Stomach (tissue), 9 donors: ENCODE measurements around the gene ACOT9. TPM values are rescaled to one million over a fixed set of nuclear protein-coding genes. Genes with fewer than 3 reads are reported as not detected.

Experiments
- DNase-seq, 2 donors: peaks; one replicate each; pipeline versions ENCODE4 v3.0.0 to v3.0.0-alpha.2; 2013 to 2019
- H3K27ac ChIP-seq, 5 donors: fragments of 200-600 bp in 4 of 5; sonication (generic) in 4 of 5; one replicate each; pipeline ENCODE4 v1.5.1; 2013 to 2019; ENCODE audit warnings: mild to moderate bottlenecking in 1 of 5, moderate library complexity in 1 of 5
- H3K27me3 ChIP-seq, 3 donors: fragments of 200-600 bp; sonication (generic); one replicate each; pipeline ENCODE4 v1.5.1; 2017 to 2019; ENCODE audit warnings: mixed run types in 1 of 3
- H3K36me3 ChIP-seq, 4 donors: fragments of 200-600 bp; sonication (generic); 1 replicate in 3 of 4; 2 replicates in 1 of 4; pipeline ENCODE4 v1.5.1; 2016 to 2019
- H3K4me1 ChIP-seq, 4 donors: fragments of 200-600 bp; sonication (generic); one replicate each; pipeline ENCODE4 v1.5.1; 2016 to 2019
- H3K4me3 ChIP-seq, 4 donors: fragments of 200-600 bp; sonication (generic) in 3 of 4; one replicate each; pipeline ENCODE4 v1.5.1; 2016 to 2019; ENCODE audit warnings: mild to moderate bottlenecking in 1 of 4
- H3K9me3 ChIP-seq, 4 donors: fragments of 200-600 bp; sonication (generic); one replicate each; pipeline ENCODE4 v1.5.1; 2016 to 2019
- CTCF ChIP-seq, 7 experiments: fragments of 450-650 bp in 4 of 7; fragments of 200-600 bp in 3 of 7; sonication (generic) in 3 of 7; IDR thresholded peaks; one replicate each; pipeline ENCODE4 v1.5.1; 2016 to 2019; ENCODE audit warnings: antibody characterized with exemption in 7 of 7, control low read depth in 2 of 7, mild to moderate bottlenecking in 1 of 7
- EP300 ChIP-seq: sonication (generic); formaldehyde crosslinking; IDR thresholded peaks from one replicate; pipeline ENCODE4 v1.6.1; 2017; ENCODE audit warnings: antibody characterized with exemption
- POLR2A ChIP-seq, 4 donors: fragments of 450-650 bp; IDR thresholded peaks; one replicate each; pipeline ENCODE4 v1.6.1; 2016; ENCODE audit warnings: antibody characterized with exemption in 4 of 4, control low read depth in 2 of 4, mild to moderate bottlenecking in 1 of 4, moderate library complexity in 1 of 4
- POLR2AphosphoS5 ChIP-seq, 3 donors: sonication (generic); formaldehyde crosslinking; IDR thresholded peaks; one replicate each; pipeline ENCODE4 v1.6.1; 2016; ENCODE audit warnings: antibody characterized with exemption in 3 of 3
- WGBS, 5 donors: extraction: QIAGEN DNeasy Blood & Tissue Kit in 3 of 5; methylation state at CpG; one replicate each; pipeline versions ENCODE4 v1.1.5 to v1.1.7; 2013 to 2018; 5-methylcytosine and 5-hydroxymethylcytosine counted together
- intact Hi-C: fragments of 100-400 bp; cut with DNase I; formaldehyde crosslinking; loops from one replicate; pipeline ENCODE4 v1.15.1; 2023; ENCODE audit warnings: low total_unique reads
- polyA plus RNA-seq, 3 donors: library from polyadenylated mRNA; stranded (reverse); fragments of 200-250 nt; gene quantifications; one replicate each; pipeline ENCODE4 v1.2.3, GENCODE V29; 2013
- small RNA-seq, 4 donors: library from RNA; depleted of rRNA; stranded (forward); fragments of <200 nt; gene quantifications; one replicate each; pipeline ENCODE3, GENCODE V24; 2016
- total RNA-seq, 5 donors: library from RNA; depleted of rRNA; stranded (reverse); fragments of >200 nt; gene quantifications; one replicate each; pipeline versions ENCODE4 v1.1.0 to v1.2.3, GENCODE V29; 2014 to 2016
- donor health status: healthy with polysubstance abuse.
- donor health status: Bipolar disorder and iron deficiency.
- donor health status: healthy.

Gene ACOT9
- total and polyA plus RNA-seq, 8 donors: 5.4 to 62.6 (median 23.2) TPM

DNA sequence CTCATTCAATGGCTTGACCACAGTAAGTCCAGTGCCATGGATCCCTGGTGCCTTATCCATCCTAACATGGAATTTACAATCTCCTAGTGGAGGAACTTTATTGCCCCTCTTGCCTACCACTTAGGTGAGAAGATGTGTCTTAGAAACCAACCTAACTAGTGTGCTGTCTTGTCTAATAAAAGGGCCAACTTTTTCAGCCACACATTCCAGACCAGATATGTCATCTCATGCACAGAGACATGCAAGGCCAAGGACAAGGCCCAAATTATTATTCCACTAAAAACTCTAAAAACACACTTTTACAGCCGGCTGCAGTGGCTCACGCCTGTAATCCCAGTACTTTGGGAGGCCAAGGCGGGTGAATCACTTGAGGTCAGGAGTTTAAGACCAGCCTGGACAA, 86.4 kb downstream of the ACOT9 start:
- 59 to 90% (median 80%) methylated on average over 1 to 3 of the region's 3 CpGs for WGBS, 5 donors
- no peak overlapping the region for H3K4me3 ChIP-seq
- intact Hi-C loops: no loop called here
- H3K27ac ChIP-seq: no peak overlapping the region
- no peaks in the 10 kb centered on the region for H3K9me3 ChIP-seq
- no peak for DNase-seq
- peaks cover 0 to 5% (median 0%) of the 10 kb centered on the region in 3 donors for H3K27me3 ChIP-seq
- H3K36me3 ChIP-seq: no peaks in the 10 kb centered on the region
- TF ChIP-seq POLR2A (IDR thresholded peaks at IDR 0.05) (no peak), CTCF (IDR thresholded peaks at IDR 0.05) (no peak), POLR2AphosphoS5 (IDR thresholded peaks at IDR 0.05) (no peak), EP300 (no peak)
- H3K4me1 ChIP-seq: no peaks in the 10 kb centered on the region

DNA sequence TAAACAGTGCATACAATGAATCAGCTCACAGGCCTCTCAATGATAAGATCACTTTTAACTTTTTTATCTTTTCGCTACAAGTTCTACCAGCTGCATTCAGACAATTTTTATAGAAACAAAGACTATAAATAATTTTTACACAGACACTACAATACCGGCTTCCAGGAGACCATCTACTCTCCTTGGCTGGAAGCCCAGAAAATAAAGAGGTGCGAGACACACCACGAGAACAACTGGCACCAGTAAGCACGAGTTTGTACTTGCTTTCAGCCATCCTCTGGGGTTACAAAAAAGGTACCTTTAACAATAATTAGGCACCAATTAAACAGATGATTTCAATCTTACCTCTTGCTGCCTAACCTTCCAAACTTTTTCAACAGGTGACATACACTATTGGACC, 87.0 kb downstream of the ACOT9 start:
- intact Hi-C loops: no loop called here
- Histone ChIP-seq H3K4me1 (no peaks in the 10 kb centered on the region), H3K27me3 (peaks cover 0 to 5% (median 0%) of the 10 kb centered on the region in 3 donors), H3K36me3 (no peaks in the 10 kb centered on the region), H3K27ac (no peak overlapping the region), H3K9me3 (no peaks in the 10 kb centered on the region), H3K4me3 (no peak overlapping the region)
- WGBS, 5 donors: 26 to 56% (median 34%) methylated on average over 5 of the region's 5 CpGs
- peak in 1 of 2 donors; percentile 12 for DNase-seq
- TF ChIP-seq EP300 (no peak), POLR2A (IDR thresholded peaks at IDR 0.05) (no peak), POLR2AphosphoS5 (IDR thresholded peaks at IDR 0.05) (no peak), CTCF (IDR thresholded peaks at IDR 0.05) (no peak)

Small RNAs within 50 kb of the gene (small RNA-seq; reads per million reads assigned to genes)
- 0 reads per million in 4 donors for gene RF00019

Other genes with a start within 250 kb of the ACOT9 start
- gene PRDX4, start 75.8 kb downstream of the ACOT9 start, total RNA-seq: 100 to 1,000 TPM in 2 of 5 donors, 10 to 100 TPM in 2, 1 to 10 TPM in 1; 8.2 to 143 (median 84.6) TPM
- gene PRDX4, start 75.8 kb downstream of the ACOT9 start, polyA plus RNA-seq: 10 to 100 TPM; 41.7 to 84.9 (median 70.8) TPM
- gene SAT1, start 39.9 kb upstream of the ACOT9 start, total RNA-seq: 1,000 to 10,000 TPM in 3 of 5 donors, 100 to 1,000 TPM in 2; 499 to 2,157 (median 1,041) TPM
- 1,000 to 10,000 TPM in 2 of 3 donors, 100 to 1,000 TPM in 1; 685 to 1,477 (median 1,023) TPM for gene SAT1, start 39.9 kb upstream of the ACOT9 start, polyA plus RNA-seq
- gene APOO, start 164.7 kb upstream of the ACOT9 start, total RNA-seq: 10 to 100 TPM in 3 of 5 donors, 1 to 10 TPM in 2; 2.0 to 22.3 (median 12.3) TPM
- 10 to 100 TPM; 16.4 to 29.4 (median 19.4) TPM for gene APOO, start 164.7 kb upstream of the ACOT9 start, polyA plus RNA-seq
- gene CXorf58, start 164.7 kb upstream of the ACOT9 start, total RNA-seq: not detected
- under 1 TPM in 1 of 3 donors, not detected in 2; 0.05 TPM for gene CXorf58, start 164.7 kb upstream of the ACOT9 start, polyA plus RNA-seq